Ovary (tissue), 9 donors: ENCODE measurements around the gene RTF2. TPM values are rescaled to one million over a fixed set of nuclear protein-coding genes. Genes with fewer than 3 reads are reported as not detected.
"Not testable (repeated sequence)": the region's sequence is repeated elsewhere in the genome, so short reads cannot be mapped to it uniquely, and the experiment has no call there.

Experiments
- DNase-seq, 5 donors: peaks; one replicate each; pipeline ENCODE4 v3.0.0-alpha.2; 2019 to 2020
- H3K27ac ChIP-seq, 2 donors: fragments of 200-600 bp; one replicate each; pipeline versions ENCODE4 v1.5.1 to v1.8.0; 2019 to 2022
- H3K27me3 ChIP-seq: fragments of 200-600 bp; one replicate; pipeline ENCODE4 v1.8.0; 2022
- H3K36me3 ChIP-seq: fragments of 200-600 bp; sonication (generic); one replicate; pipeline ENCODE4 v1.5.1; 2019
- H3K4me1 ChIP-seq: one replicate; pipeline ENCODE4 v1.8.1; 2013; ENCODE audit warnings: mild to moderate bottlenecking, moderate library complexity; ENCODE audit not compliant: insufficient read depth
- H3K4me3 ChIP-seq: fragments of 200-600 bp; sonication (generic); one replicate; pipeline ENCODE4 v1.5.1; 2017
- H3K9me3 ChIP-seq, 2 donors: fragments of 200-600 bp in 1 of 2; sonication (generic) in 1 of 2; one replicate each; pipeline versions ENCODE4 v1.5.1 to v1.8.1; 2013 to 2019; ENCODE audit warnings: mild to moderate bottlenecking in 1 of 2, moderate library complexity in 1 of 2
- EP300 ChIP-seq: sonication (generic); formaldehyde crosslinking; IDR thresholded peaks from one replicate; pipeline ENCODE4 v1.6.1; 2017; ENCODE audit warnings: antibody characterized with exemption
- POLR2A ChIP-seq: fragments of 450-650 bp; IDR thresholded peaks from one replicate; pipeline ENCODE4 v1.6.1; 2017; ENCODE audit warnings: antibody characterized with exemption, mild to moderate bottlenecking, moderate library complexity
- WGBS, 3 donors: extraction: QIAGEN DNeasy Blood & Tissue Kit in 1 of 3; methylation state at CpG; one replicate each; pipeline versions ENCODE4 v1.1.5 to v1.1.7; 2013 to 2017; 5-methylcytosine and 5-hydroxymethylcytosine counted together
- intact Hi-C, 4 donors: fragments of 100-400 bp; cut with DNase I; formaldehyde crosslinking; loops; one replicate each; pipeline versions ENCODE4 v1.11.0 to v1.15.1; 2022 to 2023
- polyA plus RNA-seq, 2 donors: library from polyadenylated mRNA; stranded (reverse); fragments of 200-250 nt in 1 of 2; fragments of 350-450 nt in 1 of 2; fragmentation: Illumina TruSeq in 1 of 2; extraction: RNeasy Lipid Tissue Mini Kit (QIAGEN cat#74804) in 1 of 2; gene quantifications; one replicate each; pipeline ENCODE4 v1.2.3, GENCODE V29; 2013 to 2014
- total RNA-seq, 7 donors: library from RNA; depleted of rRNA in 2 of 7; stranded (reverse); fragments of >200 nt in 2 of 7; fragmentation: NEBNext Ultra II Directional in 3 of 7; extraction: Animal tissue kit (Norgen Biotek cat#: 25700) in 3 of 7; gene quantifications; one replicate each; pipeline versions ENCODE4 v1.1.0 to v1.2.4, GENCODE V29; 2016 to 2023
- TF ChIP-seq, protein P1 (sequence below), 3 donors: fragments of 450-650 bp in 2 of 3; fragments of 200-600 bp in 1 of 3; IDR thresholded peaks; one replicate each; pipeline versions ENCODE4 v1.5.1 to v1.8.0; 2016 to 2022; ENCODE audit warnings: antibody characterized with exemption in 3 of 3, mild to moderate bottlenecking in 1 of 3
- donor health status: DM: no; HTN: no; CAD: no; lungs with moderate emphysema.
- donor health status: DM: no; HTN: no; CAD: no.
- donor health status: Bipolar disorder and iron deficiency.
- donor health status: DM: yes; HTN: yes; CAD: no.
- donor health status: DM: no; HTN: no; CAD: no.
- donor health status: DM: yes; HTN: yes; CAD: no.

RTF2 gene
- total and polyA plus RNA-seq, 9 donors, result 32.3 to 128 (median 86.8) TPM

DNA sequence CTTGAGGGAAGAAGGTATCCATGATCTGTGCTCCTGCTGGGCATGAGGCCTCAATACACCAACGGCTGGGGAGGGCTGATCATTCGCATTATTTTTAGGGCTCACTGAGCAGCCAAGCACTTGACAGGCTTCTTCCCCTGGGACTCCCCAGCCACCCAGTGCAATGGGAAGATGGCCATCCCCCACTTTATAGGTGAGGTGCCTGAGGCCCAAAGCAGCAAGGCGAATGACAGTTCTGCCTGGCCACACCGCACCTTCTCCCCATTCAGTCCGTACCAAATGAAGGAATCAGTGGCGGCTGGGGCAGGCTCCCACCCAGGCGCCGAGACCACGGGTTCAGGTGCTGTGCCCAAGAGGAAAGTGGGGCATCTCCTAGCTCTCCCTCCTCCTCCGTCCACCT is 51.8 kb downstream of the RTF2 start:
- no peak for DNase-seq
- no peaks in the 10 kb centered on the region for H3K27me3 ChIP-seq
- no peak for TF ChIP-seq EP300
- TF ChIP-seq, protein P1, sequence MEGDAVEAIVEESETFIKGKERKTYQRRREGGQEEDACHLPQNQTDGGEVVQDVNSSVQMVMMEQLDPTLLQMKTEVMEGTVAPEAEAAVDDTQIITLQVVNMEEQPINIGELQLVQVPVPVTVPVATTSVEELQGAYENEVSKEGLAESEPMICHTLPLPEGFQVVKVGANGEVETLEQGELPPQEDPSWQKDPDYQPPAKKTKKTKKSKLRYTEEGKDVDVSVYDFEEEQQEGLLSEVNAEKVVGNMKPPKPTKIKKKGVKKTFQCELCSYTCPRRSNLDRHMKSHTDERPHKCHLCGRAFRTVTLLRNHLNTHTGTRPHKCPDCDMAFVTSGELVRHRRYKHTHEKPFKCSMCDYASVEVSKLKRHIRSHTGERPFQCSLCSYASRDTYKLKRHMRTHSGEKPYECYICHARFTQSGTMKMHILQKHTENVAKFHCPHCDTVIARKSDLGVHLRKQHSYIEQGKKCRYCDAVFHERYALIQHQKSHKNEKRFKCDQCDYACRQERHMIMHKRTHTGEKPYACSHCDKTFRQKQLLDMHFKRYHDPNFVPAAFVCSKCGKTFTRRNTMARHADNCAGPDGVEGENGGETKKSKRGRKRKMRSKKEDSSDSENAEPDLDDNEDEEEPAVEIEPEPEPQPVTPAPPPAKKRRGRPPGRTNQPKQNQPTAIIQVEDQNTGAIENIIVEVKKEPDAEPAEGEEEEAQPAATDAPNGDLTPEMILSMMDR (IDR thresholded peaks at IDR 0.05), result no peak
- no peak for TF ChIP-seq POLR2A
- H3K27ac ChIP-seq, result no peak overlapping the region
- peaks cover 0 to 14% of the 10 kb centered on the region in 2 donors for H3K9me3 ChIP-seq
- 97 to 99% (median 97%) methylated on average over 10 of the region's 10 CpGs for WGBS, 3 donors
- intact Hi-C loops, result no loop called here
- H3K4me3 ChIP-seq, result no peak overlapping the region
- H3K4me1 ChIP-seq, result no peaks in the 10 kb centered on the region
- H3K36me3 ChIP-seq, result peaks cover 3% of the 10 kb centered on the region

GRCh38 chr20:56520746-56521354 is 52.4 kb downstream of the RTF2 start:
- H3K4me3 ChIP-seq, H3K4me1 ChIP-seq, intact Hi-C loops, H3K36me3 ChIP-seq, H3K27me3 ChIP-seq, H3K27ac ChIP-seq, DNase-seq: not testable (repeated sequence)
- 82 to 85% (median 84%) methylated on average over 13 of the region's 13 CpGs for WGBS, 3 donors
- peaks cover 0 to 14% of the 10 kb centered on the region in 2 donors for H3K9me3 ChIP-seq

DNA sequence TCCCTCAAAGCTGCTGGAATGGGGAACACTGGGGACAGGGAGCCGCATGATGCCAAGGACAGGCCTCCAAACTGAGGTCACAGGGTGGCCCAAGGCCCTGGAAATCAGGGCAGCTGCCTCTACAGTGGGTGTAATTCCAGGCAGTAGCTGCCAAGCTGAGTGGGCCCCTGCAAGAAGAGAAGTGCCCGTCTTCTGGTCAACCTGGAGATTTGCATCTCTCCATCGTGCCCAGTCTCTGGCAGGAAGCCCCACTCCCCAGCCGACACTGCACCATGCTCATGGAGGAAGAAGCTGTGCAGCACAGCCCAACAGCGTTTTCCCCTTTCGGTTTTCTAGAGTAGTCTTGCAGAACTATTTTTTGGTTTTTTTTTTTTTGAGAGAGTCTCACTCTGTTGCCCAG is 53.9 kb downstream of the RTF2 start:
- H3K27me3 ChIP-seq, result no peaks in the 10 kb centered on the region
- TF ChIP-seq EP300, result no peak
- no peak for TF ChIP-seq POLR2A
- TF ChIP-seq, protein P1 (IDR thresholded peaks at IDR 0.05), result no peak
- H3K4me1 ChIP-seq, result no peaks in the 10 kb centered on the region
- 83 to 90% (median 88%) methylated on average over 6 of the region's 6 CpGs for WGBS, 3 donors
- intact Hi-C loops, result no loop called here
- H3K4me3 ChIP-seq, result no peak overlapping the region
- H3K9me3 ChIP-seq, result peaks cover 0 to 14% of the 10 kb centered on the region in 2 donors
- no peak overlapping the region for H3K27ac ChIP-seq
- no peak for DNase-seq
- peaks cover 3% of the 10 kb centered on the region for H3K36me3 ChIP-seq

GRCh38 chr20:56524444-56524843 is 56.0 kb downstream of the RTF2 start, which contains the start of gene FAM209A:
Gene FAM209A (plus strand): TSS chr20:56524744. CDS start chr20:56524809, 65 bp downstream.
- H3K27ac ChIP-seq, H3K9me3 ChIP-seq, H3K27me3 ChIP-seq, DNase-seq, H3K4me3 ChIP-seq, H3K4me1 ChIP-seq, intact Hi-C loops, H3K36me3 ChIP-seq: not testable (repeated sequence)
- 73 to 87% (median 77%) methylated on average over 6 to 7 of the region's 7 CpGs for WGBS, 3 donors

DNA sequence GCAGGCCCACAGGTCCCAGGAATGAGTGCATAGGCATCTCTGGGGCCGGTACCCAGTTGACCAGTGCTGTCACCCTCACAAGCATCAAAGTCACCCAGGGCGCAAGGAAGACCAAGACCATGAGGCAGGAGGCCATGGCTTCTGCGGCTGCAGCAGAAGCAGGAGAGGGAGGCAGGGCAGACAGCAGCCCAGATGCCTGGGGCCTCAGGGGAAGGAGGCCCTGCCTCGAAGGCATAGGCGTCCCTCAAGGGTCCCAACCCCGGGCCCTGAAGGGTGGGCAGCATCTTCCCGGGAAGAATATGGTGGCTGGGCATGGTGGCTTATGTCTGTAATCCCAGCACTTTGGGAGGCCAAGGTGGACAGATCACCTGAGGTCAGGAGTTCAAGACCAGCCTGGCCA is 59.1 kb downstream of the RTF2 start:
- intact Hi-C loops, result no loop called here
- Histone ChIP-seq H3K9me3 (no peaks in the 10 kb centered on the region), H3K4me3 (no peak overlapping the region), H3K27me3 (no peaks in the 10 kb centered on the region), H3K27ac (no peak overlapping the region), H3K4me1 (no peaks in the 10 kb centered on the region), H3K36me3 (no peaks in the 10 kb centered on the region)
- TF ChIP-seq, protein P1 (IDR thresholded peaks at IDR 0.05), result no peak
- TF ChIP-seq EP300 (no peak), POLR2A (no peak)
- WGBS, 3 donors, result 91 to 96% (median 96%) methylated on average over 7 of the region's 7 CpGs
- no peak for DNase-seq

GRCh38 chr20:56532946-56533345 is 64.5 kb downstream of the RTF2 start, which contains the start of gene FAM209B:
Gene FAM209B (plus strand): TSS chr20:56533246. CDS start chr20:56533342, 96 bp downstream.
- H3K27me3 ChIP-seq, H3K27ac ChIP-seq, H3K36me3 ChIP-seq, DNase-seq, H3K4me3 ChIP-seq, intact Hi-C loops, H3K4me1 ChIP-seq, H3K9me3 ChIP-seq: not testable (repeated sequence)
- WGBS, 3 donors, result 84 to 89% (median 88%) methylated on average over 9 of the region's 9 CpGs
